NCI-H1436 treated with DMSO at 0.1 percent for 48 hours (cell line): ENCODE measurements around the gene PSMB8.

Experiments
- DNase-seq: peaks from one replicate; lab custom pipeline; 2025; lab: John Stamatoyannopoulos, UW

The PSMB8 gene

DNA sequence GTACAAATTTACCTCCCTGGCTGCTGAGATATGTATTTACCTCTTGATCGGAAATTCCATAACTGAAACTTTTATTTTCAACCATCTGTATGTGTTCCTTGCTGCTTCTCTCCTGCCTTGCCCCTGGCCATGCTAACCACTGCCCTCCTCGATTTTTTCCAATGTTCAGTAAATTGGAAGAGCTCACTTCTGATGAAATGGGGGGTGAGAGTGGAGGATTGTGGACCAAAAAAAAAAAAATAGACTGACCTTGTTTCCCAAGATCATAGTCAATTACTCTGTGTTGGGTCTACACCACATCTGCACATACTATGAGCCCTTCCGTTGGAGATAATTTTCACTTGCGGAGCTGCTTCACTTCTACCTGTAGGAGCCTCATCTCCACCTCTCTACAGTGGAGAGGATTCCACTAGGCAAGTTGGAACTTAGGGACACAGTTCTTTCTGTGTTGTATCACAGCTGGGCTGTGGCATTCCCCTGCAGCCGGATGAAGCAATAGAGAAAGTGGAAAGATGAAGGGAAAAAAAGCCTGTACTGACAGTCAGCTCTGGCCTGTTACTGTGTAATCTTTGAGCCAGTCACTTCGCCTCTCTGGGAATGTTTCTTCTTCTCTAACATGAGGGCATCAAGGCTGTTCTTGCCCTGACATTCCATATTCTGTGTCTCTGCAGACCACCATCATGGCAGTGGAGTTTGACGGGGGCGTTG lies 11.8 kb upstream of the PSMB8 start:
- DNase-seq: no peak

DNA sequence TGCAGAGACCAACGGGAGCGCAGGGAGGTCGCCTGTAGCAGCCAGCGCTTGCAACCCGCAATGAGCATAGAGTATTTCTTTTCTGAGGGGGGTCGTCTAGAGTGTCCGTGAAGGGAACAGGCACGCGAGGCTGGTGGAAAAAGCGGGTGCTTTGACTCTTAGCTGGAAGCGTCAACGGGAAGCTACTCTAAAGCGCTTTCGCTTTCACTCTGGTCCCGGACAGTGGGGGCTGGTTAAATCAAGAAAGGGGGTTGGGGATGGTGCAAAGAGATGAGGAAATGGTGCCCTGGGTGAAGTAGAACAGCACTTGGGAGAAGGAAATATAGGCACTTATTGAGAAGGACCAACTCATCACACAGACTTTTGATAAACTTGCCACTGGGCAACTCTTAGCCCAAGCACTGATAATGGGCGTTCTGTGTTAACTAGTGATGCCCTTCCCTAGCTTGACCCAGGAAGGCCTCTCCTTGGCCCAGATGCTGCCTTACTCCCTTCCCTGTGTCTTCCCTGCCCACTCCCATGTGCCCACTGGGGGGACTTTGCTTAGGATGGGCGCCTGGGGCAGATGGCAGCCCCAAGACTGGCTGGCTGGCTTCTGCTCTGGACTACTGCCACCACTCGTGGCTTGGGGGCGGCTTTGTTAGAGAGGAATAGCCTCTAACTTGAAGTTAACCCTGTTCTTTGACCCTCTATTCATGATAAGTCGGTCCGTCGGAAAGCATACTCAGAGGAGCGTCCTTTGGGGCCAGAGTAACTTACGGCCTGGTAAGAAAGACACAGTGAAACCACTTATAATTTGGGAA lies 10.7 kb upstream of the PSMB8 start:
- no peak for DNase-seq

DNA sequence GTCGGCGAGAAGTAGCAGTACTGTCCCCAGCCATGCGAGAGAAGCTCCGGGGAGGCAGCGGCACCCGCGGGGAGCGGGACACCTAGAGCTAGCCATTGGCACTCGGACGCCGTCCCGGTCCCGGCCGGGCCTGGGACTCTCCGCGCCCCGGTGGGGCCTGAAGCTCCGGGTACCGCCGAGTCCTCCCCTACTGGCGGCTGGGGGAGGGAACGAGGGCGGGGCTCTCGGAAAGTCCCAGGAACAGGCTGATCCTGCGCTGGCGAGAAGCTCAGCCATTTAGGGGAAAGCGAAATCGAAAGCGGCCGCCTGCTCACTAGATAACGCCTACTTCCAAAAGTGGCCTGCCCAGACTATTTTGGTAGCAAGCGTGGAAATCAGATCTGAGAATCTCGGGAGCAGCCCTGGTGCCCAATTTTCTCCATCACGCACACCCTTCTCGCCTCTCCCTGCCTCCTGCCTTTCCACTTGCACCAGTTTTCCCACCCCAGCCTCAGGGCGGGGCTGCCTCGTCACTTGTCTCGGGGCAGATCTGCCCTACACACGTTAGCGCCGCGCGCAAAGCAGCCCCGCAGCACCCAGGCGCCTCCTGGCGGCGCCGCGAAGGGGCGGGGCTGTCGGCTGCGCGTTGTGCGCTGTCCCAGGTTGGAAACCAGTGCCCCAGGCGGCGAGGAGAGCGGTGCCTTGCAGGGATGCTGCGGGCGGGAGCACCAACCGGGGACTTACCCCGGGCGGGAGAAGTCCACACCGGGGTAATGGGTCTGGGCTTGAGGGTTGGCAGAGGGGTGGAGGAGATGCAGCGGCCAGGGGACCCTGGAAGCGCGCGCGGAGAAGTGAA lies 9.9 kb upstream of the PSMB8 start, which contains the start of the genes PSMB9 and TAP1:
Gene PSMB9, plus strand, starts transcription at position 652 of the 835 bp plus-strand sequence. Its CDS starts 38 bp downstream, at position 690.
Gene TAP1, minus strand, starts transcription at position 164 of the 835 bp plus-strand sequence. Its CDS starts 68 bp downstream, at position 96.
- peak; percentile 85 for DNase-seq

DNA sequence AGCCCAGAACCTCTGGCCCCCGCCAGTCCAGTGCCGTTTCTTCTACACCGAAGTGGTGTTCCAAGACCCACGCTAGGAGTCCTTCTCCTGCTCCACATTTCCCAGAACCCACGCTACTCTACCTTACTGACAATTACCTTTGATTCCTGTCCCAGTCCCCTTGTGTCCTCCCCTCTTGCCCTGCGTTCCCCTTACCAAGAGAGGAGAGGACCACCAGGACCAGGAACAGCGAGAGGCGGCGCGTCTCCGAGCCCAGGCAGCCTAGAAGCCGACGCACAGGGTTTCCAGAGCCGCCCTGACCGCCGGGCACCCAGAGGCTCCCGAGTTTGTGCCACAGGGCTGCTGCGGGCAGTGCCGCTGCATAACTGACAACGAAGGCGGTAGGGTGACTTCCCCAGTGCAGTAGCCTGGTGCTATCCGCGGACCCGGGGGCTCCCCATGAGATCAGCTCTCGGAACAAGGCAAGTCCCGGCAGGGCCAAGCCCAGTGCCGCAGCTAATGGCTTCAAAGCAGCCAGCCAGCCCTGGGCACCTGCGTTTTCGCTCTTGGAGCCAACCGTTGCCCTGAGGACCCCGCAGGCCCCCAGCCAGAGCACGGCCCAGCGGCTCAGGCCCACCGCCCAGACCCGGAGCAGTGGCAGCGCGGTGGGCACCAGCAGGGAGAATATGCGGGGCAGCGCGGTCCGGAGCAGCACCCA lies 9.1 kb upstream of the PSMB8 start:
- no peak for DNase-seq

DNA sequence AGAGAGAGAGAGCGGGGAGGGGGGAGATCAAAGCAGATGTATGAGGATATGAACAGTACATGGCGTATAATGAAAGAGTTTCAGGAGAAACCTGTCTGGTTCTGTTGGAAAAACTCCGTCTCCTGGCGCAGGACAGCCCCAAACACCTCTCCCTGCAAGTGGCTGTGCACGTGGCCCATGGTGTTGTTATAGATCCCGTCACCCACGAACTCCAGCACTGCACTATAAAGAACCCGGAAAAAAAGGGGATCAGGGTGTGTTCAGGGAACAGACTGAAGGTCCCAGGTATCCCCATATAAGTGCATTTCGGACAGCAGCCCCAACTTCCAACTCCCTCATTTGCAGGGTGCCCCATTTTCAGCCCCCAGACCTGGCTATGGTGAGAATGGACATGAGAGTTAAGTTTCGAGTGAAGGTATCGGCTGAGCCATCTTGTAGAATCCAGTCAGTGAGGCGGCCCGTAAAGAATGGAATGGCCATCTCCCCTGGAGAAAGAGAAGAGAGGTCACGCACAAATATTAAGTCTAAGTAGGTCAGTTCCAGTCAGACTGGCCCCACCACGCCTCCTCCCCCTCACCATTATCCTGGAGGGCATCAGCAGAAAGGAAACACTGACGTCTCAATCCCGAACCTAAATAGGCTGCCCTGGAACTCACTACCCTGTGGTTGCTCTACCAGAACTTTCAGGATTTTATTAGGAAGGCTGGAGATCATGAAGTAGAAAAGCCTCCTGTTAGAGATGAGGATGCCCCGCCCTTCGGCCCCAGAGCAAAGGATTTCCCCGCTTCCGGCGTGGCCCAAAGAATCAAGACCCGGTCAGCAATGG lies 8.4 kb upstream of the PSMB8 start:
- DNase-seq: no peak

DNA sequence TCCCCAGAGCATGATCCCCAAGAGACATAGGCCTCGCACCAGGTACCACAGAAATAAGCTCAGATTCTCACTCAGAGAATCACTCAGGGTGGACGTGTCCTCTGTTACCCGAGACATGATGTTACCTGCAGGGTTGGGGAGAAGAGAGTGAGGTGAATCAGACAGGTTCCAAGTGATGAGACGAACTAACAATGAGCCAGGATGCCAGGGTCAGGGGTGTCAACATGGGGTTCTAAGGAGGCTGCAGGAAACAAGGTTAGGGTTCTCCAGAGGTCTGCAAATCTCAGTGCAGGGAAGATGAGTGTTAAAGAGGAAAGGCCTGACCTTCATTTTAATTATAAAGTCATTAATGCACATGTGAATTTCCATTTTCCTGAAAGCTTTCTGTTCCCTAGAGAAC lies 7.2 kb upstream of the PSMB8 start:
- no peak for DNase-seq

DNA sequence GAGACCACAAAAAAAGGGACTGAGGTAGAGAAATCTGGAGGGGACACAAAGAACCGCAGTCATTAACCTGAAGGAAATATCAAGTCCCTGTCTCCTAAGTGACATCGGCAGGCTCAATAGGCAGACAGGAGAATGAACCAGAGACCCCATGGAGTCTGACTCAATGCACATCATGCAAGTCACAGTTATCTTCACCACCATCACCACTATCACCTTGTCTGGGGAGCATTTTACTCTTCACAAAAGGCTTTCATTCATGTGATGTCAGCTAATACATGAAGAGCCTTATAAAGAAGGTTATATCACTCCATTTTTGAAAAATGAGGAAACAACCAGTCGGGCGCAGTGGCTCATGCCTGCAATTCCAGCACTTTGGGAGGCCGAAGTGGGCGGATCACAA lies 5.3 kb upstream of the PSMB8 start:
- no peak for DNase-seq

DNA sequence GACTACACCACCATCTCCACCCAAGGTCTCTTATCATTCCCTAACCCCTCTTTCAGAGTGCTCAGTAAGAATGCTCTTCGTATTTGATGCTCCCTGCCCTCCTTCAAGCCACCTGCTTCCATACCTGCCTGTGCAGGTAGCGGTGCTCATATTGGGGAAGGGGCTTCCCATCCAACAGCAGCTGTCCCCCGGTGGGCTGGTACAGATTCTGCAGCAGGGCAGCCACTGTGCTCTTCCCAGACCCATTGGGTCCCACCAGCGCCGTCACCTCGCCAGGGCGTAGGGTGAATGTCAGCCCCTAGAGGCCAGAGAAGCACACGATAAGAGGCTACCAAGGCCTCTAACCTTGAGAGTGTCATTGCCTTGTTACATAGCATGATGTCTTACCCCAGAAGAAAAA lies 3.9 kb upstream of the PSMB8 start:
- no peak for DNase-seq

DNA sequence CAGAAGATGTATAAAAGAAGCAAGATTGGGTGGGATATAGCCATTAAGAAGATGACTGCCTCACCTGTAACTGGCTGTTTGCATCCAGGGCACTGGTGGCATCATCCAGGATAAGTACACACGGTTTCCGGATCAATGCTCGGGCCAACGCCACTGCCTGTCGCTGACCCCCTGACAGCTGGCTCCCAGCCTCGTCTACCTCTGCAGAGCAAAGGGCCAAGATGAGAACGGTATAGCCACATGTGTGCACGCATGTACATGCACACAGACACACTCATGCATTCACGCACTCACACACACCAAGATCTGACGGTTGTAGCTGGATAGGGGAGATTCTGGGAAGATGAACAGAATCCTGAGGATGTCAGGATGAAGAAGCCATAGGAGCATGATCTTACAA lies 3.2 kb upstream of the PSMB8 start:
- DNase-seq: no peak

DNA sequence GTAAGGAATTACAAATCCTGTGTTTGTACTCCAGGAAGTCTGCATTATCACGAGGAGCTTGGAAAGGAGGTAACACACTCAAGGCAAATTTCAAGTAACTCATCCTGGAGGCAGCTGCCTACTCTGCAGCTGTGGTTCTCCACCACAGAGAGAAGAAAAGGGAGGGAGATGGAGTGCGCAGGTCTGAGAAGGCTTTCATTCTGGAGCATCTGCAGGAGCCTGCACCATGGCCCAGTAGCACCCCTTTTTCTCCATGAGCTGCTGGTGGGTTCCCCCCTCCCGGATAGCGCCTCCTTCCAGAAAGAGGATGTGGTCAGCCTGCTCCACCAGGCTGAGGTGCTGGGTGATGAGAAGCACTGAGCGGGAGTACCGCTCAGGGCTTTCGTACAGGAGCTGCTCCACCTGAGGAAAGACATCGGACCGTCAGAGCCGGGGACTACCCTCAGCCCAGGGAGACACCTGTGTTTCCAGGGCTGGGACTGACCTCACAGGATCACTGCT lies 1.6 kb upstream of the PSMB8 start:
- no peak for DNase-seq

DNA sequence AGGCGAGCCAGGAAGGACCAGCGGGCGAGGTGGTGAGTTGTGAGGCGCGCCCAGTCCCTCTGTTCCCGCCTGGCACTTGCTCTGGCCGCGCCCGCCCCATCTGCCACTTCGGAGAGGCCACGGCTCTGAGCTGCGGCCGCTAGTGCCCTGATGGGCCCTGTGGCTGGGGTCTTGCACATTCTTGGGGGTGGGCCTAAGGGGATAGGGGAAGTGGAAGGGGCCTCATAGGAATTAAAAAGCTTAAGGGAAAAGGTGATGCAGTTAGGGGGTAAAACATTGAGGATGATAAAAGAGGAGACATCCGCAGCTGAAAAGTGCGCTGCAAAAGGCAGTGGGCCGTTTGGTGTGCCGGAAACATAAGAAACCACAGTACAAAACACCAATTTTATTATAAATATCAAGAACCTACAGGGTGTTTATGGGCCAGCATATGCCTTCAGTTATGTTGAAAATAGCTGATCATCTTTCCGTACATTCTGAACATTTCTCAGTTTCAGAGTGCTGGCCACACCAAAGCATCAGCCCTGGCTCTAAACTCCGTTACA lies 1.1 kb upstream of the PSMB8 start:
- DNase-seq: no peak

DNA sequence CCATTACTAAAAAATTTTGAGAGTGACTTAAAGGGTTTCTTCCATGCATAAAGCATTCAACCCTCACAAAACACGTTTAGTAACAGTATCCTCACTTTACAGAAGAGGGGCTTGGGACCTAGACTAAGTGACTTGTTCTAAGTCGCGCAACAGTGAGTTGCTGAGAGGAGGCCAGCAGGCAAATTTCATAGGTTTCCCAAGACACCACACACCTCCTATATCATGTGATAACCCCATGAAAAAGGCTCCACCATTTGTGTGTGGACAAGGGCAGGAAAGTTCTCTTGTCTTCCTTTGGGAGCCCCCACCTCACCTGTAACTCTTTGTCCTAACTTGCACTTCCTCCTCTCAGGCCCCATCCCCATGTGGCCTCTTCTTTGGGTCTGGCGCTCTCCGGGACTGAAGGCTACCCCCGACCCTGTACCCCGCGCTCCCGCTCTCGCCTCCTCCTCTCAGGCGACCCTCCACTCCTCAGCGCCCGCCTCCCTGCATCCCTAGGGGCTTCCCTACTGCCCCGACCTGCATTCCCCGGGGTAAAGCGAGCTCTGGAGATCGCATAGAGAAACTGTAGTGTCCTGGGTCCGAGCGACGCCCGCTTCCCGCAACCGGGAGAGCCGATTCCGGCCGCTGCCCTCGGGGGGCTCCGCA lies 392 bp downstream of the PSMB8 start:
- no peak for DNase-seq

DNA sequence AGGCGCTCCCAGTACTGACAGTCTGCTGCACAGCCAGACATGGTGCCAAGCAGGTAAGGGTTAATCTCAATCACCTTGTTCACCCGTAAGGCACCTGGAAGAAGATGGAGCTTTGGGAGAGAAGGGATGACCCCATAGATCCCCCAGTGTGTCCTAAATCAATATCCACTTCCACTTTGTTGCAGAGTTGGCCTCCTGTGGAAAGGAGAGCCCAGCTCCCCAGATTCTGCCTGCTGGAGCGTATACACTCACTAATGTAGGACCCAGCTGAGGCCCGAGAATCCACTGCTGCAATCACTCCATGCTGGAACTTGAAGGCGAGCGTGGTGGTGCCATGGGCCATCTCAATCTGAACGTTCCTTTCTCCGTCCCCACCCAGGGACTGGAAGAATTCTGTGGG lies 1.2 kb downstream of the PSMB8 start:
- DNase-seq: no peak

DNA sequence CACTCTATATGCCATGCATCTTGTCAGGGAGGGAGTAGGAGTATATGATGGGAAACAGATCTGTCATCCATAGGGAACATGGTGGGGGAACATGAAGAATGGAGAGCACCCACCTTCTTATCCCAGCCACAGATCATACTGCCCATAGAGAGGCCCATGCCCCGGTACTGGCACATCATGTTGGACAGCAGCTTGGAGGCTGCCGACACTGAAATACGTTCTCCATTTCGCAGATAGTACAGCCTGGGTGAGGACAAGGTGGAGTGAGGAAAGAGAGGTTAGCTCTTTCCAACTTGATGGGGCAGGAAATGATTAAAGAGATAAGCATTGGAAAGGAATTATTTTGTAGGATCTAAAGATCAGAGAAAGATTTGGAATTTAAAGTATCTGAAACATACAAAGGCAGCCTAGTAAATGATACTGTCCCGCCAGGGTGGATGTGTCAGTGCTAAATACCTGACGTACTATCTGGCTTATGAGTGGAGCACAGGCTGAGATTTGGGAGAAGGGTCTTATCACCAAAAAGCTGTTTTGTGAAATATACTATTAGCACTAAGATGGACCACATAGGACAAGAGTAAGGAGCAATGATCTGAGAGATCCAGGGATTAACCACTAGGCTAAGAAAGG lies 1.7 kb downstream of the PSMB8 start:
- no peak for DNase-seq

DNA sequence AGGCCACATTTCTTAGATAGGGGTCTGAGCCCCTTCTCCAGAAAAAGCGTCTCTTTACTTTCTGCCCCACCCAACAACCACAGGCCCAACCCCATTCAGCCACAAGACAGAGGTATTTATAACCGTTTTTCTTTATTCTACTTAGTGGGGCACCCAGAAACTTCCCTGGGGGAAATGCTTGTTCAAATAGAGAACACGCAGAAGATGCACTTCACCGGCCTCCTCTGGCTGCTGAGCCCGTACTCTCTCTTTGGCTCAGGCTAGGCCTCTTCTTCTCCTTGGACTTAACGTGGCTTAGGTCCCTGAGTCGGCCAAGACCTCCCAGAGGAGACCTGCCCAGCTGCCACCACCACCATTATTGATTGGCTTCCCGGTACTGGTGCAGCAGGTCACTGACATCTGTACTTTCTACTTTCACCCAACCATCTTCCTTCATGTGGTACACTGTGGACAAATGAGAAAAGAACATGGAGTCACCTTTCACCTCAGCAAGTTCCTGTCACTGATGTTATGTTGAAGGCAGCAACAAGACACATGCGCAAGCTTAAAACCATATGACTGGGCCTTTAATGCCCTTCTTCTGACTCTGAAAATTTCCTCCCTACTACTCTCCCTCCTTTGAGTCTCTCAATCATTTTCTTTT lies 3.1 kb downstream of the PSMB8 start:
- no peak for DNase-seq

DNA sequence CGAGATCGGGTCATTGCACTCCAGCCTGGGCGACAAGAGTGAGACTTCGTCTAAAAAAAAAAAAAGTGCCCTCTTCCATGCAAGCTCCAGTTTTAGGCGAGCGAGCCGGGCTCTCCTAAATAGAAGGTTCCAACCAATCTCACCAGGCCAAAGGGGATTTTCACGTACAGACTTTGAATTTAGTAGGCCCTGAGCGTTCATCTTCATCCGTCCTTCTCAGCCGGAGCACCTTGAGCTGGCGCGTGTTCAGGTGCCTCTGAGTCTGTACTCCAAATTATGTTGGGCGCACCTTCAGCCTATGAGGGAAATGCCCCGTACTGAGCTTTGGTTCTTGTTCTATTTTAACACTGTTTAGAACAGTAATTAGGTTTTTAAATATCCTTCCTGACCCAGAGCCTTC lies 4.5 kb downstream of the PSMB8 start:
- DNase-seq: no peak

DNA sequence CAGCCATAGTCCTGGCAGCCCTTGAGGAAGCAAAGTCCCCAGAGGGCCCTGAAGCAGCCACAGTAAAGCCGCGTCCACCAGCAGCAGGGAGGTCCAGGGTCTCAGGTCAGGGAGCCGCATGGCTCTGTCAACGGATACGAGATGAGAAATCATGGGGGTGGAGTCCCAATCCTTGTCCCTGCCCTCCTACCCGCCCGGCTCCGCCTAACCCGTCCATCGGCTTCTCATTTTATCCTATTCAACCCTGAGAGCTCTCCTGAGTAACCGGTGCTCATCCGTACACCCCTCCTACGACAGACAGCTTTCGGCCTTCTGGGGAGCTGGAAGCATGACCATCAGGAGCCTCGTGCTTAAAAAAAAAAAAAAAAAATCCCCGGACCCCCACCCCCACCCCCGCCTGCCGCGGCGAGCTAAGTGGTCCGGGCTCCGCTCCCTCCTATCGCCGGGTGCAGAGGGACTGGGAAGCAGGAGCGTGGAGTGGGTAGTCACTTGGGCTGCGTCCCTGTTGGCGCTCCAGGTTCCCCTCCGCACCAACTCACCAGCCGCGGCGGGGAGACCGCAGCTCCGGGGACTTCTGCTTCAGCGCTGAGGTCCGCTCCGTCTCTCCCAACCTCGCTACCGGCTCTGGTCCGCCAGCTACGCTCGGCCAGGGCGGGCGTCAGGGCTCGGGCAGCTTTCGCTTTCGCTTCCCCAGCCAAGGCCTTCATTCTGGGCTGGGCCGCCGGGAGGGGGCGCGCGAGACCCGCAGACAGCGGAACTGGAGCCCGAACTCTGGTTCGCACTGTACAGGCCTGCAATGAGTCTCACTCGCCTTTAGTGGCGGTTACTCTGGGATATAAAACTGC lies 5.5 kb downstream of the PSMB8 start, which contains the start of gene TAP2:
Gene TAP2, minus strand, starts transcription at position 626 of the 845 bp plus-strand sequence. Its CDS starts 506 bp downstream, at position 120.
- peak; percentile 79 for DNase-seq

DNA sequence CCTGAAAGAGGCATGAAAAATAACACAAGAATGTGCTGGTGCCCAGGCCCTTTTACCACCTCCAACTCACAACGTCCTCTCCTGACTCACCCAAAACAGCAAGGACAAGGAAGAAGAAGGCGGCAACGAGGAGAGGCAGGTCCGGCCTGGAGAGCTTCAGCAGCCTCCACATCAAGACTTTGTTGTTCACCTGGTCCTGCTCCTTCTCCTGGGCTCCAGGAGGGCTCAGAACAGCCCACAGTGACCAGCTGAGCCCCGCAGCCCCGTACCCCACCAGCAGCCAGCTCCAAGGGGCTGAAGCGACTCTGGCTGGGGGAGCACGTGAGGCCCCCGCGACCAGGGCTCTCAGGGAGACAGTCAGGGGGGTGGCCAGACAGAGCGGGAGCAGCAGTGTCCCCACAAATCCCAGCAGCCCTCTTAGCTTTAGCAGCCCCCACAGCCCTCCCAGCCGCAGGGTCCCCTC lies 6.2 kb downstream of the PSMB8 start:
- DNase-seq: no peak
